HG03103 (cell line): Measurements from ENCODE around the gene INSYN2B.

ENCODE experiments used
- ATAC-seq: cut with Tn5 transposase; IDR thresholded peaks from one replicate; pipeline ENCODE4 v1.9.1; 2021; ENCODE audit warnings: low read depth; ENCODE audit not compliant: unreplicated experiment

Gene INSYN2B

DNA sequence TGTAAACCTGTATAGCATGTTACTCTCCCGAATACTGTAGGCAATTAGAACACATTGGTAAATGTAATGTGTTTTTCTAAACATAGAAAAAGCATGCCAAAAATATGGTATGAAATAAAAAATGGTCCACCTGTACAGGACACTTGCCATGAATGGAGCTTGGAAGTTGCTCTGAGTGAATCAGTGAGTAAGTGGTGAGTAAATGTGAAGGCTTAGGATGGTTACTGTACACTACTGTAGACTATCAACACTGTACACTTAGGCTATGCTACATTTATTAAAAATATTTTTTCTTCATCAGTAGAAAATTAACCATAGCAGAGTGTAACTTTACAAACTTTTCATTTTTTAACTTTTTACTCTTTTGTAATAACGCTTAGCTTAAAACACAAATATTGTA, 41.9 kb downstream of the INSYN2B start:
- no peak for ATAC-seq

DNA sequence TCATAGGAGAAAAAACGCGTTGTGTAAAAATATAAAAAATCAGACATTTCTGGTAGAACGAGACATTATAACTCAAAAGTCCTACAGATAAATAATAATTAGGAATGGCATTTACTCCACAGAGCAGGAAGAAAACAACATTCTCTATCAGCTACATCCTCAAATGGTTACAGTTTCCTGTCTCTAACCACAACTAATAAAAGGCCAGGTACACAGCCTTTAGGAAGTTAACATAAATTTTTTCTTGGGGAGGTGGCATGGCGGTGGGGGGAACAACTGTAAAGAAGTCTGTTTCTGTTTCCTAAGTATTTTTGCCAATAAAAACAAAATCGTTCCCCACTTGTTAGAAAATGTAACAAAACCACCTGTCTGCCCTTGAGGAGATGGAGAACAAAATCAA, 44.5 kb downstream of the INSYN2B start:
- ATAC-seq: no peak

DNA sequence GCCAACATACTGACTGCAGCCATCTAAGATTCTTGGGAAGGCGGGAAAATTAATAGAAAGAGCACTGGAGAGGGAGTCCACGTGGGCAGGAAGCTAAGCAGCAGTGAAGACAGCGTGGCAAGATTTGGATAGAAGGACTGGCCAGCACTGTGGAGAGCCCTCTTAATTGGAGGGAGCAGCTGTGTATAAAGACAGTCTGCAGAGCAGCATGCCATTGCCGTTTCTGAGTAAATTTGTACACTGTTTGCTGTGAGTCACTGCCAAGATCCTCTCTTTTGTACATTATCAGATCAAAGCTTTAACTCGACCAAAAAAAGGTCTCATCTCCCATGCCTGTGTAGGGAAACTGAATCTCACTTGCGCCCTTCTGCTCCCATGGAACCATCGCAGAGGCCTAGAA, 45.3 kb downstream of the INSYN2B start:
- no peak for ATAC-seq

DNA sequence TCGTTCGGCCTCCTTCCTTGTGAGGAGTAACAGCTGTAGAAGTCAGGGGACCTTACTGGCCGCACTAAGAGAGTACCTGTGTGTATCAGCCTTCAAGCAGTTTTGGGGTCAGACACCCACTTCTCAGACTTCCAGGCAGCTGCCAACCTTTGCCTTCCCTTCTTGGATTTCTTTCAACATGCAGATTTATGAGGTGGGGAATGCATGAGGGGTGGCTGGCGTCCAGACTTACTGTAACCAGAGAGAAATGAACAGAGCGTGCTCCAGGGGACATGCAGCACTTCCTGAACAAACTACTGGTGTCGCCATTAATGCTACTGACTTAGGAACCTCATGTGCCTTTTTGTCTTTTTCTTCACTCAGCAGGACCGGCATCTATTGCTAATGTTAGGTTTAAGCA, 46.7 kb downstream of the INSYN2B start:
- no peak for ATAC-seq

DNA sequence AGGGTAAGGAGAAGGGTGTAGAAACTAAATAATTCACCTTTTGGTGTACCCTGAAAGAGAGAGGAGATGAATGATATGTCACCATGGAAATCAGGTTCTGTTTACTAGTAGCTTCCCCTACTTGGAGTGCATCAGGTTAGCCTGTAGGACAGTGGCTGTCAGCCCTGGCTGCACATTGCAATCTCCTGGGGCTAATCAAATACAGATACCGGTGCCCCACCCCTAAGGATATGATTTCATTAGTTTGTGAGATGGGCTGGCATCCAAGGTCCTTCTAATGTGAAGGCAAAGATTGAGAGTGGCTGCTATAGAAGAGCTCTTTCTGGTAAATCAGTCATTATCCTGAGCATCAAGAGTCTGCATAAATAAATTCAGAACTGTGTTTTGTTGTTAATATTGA, 47.2 kb downstream of the INSYN2B start:
- ATAC-seq: no peak

DNA sequence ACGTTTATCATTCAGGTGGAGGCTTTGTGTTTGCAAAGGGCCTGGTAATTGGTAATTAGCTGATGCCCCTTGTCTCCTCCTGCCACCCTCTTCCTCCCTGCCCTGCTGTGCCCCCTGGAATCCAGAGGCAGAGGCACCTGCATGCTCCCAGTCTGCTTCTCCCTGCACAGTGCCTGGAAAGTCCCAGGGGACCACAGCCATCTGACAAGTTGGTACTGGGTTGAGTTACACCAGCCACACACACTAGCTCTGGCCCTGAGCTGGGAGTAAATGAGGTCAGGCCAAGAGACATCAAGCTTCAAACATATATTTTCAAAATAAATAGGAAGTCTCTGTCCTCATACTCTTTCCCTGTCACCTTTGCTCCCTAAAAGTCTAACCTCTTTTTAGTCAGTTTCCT, 56.3 kb downstream of the INSYN2B start:
- ATAC-seq: no peak

DNA sequence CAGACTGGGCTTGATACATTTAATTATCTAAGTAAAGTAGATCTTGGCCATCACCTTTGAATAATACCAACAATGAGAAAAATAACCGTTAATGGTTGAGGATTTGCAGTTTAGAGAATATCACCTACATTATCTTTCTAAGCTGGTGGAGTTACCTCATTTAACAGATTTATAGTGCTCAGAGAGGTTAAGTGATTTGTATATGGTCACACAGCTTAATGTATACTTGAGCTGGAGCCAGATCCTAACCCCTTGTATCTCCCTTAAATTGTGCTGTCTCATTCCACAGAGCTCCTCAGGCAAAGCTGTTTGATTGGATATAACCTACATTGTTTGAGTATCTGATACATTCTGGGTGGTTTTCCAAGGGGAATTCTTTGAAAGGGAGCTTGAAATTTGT, 57.8 kb downstream of the INSYN2B start:
- ATAC-seq: no peak

DNA sequence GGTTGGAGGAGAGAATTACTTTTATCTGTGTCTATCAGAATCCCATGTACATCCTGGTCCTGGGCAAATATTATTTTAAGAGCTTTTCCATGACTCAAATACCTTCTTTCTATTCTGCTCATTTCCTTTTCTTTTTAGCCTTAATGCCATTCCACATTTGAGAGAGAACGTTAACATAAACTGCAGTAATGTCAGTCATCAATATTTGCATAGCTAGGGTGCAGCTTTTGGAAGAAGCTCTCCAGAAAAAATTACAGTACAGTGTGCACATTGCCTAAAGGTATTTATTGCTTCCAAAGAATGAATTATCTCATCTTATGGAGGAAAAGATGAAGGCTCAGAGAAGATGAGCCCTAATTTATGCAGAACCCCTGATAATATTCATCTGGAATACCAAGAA, 58.3 kb downstream of the INSYN2B start:
- no peak for ATAC-seq

DNA sequence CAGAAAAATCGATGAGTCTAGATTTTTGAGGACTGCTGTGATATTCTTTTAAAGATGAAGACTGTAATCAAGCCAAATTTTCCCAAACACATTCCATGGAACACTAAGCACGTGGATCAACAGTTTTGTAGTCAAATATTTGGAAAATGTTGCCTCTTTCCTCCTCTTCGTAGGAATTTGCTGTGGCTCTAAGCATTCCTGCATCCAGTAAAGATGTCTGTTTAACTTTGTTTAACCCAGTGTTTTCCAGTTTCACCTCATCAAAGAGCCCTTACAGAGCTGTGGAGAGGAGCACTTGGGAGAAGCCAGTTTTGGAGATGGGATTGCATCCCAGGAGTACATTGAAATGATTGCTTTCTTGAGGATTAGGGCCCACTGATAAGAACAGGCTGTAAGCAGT, 58.9 kb downstream of the INSYN2B start:
- no peak for ATAC-seq

DNA sequence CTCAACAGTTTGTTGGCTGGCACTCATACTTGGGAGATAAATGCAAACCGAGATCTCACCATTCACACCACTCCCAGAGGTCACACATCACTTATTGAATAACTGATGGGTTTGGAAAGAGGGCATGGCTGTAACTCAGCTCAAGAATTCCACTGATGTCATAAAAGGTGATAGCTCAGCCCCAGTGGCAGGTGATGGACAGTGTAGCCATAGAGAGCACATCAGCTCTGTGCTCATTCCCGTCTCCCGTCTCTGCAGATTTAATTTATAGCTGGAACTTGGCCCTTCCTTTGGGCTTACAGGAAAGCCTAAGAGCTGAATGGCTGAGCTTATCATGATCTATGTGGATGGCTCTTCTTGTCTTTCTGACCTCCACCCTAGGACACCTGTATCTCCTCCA, 59.8 kb downstream of the INSYN2B start:
- no peak for ATAC-seq

DNA sequence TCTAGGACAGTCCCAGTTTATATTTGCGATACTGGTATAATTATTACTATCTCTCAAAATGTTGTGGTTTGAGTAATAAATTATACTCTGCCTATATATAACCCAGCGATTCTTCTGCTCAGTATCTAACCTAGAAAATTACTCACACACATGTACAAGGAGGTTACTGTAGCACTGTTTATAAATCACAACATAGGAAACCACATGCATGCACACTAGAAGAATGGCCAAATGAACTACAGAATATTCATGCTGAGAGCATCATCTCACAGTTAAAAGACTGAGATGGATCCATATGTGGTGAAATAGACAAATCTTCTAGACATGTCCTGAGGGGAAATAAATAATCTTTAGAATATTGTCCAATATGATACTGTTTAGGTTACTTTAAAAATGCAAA, 62.1 kb downstream of the INSYN2B start:
- ATAC-seq: no peak

DNA sequence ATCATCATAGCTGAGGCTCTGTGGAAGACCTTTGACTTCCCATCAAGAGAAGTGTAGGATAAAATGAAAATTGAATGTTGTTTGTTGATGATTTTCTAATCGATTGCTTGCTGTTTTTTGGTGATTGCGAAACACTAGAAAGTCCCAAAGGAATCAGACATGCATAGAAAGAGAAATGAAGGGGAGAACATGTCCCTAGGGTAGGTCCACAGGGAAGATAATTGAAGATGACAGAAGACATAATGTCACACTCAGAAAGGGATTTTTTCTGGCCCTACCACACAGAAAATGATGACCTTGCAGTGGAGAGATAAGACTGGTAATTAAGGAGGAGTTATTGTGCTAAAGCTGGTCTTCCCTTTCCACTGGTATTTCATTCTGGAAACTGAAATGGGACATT, 62.8 kb downstream of the INSYN2B start:
- no peak for ATAC-seq

DNA sequence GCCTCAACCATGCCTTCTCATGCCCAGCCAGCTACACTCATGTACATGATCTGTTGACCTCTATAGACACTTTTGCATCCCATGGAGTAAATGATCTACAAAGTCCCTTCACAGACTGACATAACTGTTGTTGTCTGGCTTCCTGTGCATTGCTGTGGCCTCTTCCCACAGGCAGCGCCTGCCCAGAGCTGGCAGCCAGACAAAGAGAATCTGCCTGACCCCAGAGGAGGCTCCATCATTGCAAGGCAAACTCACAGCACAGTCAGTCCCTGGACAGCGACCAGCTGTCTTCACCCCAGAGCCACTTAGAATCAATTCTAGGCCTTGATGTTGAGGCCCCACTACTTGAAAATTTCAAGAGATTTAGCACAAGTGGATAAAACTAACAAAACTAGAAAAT, 65.5 kb downstream of the INSYN2B start:
- ATAC-seq: no peak

DNA sequence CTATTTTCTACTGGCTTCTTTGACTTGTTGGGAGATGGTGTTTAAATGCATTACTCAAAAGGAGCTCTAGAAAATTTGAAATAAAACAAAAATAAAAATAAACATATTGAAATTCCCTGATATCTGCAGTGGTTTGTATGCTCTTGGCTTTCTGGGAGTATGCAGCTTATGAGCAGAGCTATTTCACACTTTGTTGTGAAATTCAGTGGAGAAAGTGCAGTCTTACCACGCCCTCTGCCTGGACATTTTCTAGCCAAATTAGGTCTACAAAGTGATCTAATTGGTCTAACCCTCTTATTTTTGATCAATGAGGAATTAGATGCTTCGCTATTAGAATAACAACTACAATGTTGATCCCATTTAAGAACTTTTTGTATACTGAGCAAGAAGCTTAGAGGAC, 66.8 kb downstream of the INSYN2B start:
- no peak for ATAC-seq

DNA sequence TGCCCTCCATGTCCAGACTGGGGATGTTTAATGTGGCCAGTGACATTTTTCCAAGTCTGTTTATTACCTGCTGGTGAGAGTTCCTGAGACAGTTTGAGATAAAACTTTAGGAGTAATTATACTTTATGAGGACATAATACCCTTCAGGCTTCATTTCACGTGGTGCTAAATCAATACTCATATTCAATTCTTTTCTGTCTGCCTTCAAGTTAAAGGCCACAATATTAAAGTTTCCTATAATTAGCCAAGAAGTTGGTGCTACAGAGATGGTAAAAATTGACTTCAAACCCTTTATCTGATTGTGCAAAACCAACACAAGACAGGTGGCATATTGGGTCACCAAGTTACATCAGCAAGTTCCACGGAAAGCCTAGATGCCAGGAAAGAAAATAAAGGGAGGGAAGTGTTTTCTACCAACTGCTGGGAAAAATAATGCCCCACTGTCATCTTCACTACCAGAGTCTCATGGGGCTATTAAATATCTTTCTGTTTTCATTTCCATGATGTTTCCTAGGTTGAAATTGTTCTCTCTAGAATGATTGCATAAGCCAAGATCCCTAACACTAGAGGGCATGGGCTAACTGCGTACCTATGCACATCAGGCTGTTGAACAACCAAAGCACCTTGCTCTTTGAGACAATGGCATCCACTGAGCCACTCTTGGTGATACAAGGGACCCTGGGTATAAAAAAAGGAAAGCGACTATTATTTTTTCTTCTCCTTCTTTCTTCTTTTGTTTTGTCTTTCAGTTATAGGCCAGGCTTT, 68.7 kb downstream of the INSYN2B start:
- no peak for ATAC-seq

DNA sequence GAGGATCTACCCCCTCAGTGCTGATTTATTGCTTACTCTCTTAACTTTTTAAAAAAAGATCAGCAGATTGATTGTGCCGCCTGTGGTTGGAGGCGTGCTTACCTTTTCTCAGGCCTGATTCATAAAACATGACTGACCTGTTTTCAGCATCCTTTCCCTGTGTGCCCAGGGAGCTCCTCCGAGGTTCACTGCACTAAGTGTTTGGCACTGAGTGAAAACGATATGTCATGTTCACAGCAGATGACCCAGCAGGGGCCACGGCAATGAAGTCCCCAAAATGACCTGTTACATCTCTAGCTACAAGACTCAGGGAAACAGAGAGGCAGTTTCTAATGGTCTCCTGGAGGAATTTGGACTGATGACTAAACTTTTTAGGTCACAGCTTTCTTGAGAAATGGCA, 69.9 kb downstream of the INSYN2B start:
- no peak for ATAC-seq

DNA sequence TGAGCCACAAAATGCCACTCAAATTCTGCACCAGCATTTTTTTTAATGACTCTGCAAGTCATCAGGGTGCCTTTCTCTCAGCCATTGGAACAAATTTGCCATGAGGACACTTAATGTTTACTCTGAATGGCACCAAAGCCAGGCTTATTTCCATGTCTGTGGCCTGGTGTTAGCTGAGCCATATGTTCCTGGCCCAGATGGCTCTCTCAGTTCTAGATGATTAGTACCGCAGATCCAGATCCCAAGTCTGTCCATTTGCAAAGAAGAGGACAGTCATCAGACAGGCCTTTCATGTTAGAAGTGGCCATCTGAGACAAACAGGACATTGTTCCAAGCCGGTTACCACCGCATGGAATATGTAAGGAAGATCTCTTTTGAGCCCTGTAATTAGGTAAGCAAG, 70.3 kb downstream of the INSYN2B start:
- ATAC-seq: no peak

DNA sequence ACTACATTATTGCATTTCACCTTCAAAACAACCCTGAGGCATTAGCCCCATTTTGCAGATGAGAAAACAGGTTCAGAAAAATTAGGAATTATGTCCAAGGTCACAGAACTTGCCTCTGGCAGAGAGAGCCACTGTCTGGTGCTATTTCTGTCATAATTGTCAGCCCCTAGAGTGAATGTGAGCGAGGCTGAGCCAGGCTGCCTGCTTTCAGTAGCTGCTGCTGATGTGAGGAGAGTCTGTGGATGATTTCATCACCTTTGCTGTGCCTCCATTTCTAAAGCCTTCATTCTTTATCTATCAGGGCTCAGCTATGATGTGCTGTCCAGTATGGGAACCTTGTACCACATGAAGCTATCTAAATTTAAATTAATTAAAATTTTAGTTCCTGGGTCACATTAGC, 71.4 kb downstream of the INSYN2B start:
- ATAC-seq: no peak

DNA sequence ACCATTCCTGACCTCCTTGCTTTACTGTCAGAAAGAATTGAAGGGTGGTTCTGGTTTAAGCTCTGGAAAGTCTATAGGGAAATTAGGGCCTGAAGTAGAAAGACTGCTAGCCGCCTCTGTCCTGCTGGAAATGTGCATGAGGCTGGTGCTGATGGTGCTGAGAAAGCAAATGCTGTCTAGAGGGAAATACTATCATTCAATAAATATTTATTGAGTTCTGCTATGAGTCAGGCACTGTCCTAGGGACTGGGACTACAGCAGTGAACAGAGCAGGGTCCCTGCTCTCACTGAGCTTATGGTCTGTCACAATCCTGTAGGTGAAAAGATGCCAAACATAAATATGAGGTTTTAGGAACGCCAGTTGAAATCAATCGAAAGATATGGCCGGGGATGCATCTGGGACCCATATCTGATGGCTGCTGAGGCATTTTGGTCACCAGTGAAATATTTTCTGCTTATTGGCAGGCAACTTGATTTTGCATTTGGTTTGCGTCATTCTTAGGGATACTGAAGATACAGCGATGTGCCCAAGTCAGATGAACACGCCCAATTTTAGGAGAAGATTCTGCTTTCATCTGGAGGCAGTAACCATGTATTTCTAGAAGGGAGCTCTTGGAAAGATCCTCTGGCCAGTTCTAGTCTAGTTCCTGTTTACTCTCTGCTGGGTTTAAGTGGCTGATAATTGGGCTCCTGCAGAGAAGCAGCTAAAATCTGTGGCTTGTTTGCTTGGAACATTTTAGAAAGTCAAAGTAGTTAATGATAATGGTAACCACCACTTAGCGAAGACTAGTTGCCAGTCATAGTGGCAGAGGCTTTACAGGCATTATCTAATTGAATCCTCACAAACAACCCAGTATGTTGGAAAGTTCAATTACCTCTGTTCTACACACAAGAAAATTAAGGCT, 73.3 kb downstream of the INSYN2B start:
- ATAC-seq: no peak

DNA sequence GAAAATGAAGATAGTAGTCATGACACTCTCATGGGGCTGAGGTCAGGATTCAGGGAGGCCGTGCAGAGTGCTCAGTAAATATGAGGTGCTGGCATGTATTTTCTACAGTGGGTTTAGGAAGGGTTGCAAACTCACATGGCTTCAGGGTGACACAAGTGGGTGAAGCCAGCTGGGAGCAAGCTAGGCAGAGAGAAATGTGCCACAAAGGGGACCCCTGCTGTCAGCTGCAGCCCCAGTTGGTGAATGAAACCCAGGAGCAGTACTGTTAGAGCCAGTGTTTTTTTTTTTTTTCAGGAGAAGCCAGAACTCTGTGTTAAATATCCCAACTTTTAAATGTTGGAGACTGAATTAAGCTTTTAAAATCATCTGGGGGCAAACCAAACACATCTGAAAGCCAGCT, 75.3 kb downstream of the INSYN2B start:
- ATAC-seq: no peak

DNA sequence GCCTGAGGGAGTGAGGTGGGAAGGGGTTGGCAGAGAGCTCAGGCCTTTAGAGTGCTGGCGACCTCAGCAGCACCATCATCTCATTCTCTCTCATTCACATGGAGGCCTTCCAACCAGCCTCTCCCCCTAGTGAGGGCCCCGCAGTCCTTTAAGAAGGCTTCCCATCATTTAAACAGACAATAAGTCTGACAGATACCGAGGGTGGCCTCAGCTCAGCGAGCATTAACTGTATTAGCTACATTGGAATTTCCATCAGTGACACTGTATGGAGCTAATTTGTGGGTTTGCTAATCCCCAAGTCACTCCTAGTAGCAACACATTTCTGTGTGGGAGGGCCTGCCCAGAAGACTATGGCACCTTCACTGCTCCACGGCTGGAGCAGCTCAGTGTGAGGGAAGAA, 75.8 kb downstream of the INSYN2B start:
- no peak for ATAC-seq

DNA sequence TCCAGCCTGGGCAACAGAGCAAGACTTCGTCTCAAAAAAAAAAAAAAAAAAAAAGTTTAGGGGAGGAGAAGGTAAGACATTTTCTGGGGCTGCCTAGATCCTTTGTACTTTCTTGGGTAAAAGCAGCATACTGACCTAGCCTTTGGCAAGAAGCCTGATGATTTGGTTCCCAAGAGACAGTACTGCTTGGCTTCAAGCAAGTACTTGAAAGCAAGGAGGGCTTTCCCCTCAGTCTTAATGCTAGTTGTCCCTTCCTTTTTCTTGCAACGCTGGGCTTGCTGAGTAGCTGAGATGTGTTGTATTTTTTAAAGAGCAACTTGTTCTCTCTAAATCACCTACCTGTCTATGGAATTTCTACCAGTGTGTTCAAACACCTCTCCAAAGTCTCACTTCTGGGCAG, 76.2 kb downstream of the INSYN2B start:
- no peak for ATAC-seq
